GM18526 (cell line): ENCODE measurements around the gene PROM1.

Experiments
- POLR2A ChIP-seq: IDR thresholded peaks from 3 replicates; pipeline ENCODE4 v1.6.1; 2011; ENCODE audit not compliant: insufficient read length; ENCODE audit errors: extremely low read depth

The PROM1 gene

DNA sequence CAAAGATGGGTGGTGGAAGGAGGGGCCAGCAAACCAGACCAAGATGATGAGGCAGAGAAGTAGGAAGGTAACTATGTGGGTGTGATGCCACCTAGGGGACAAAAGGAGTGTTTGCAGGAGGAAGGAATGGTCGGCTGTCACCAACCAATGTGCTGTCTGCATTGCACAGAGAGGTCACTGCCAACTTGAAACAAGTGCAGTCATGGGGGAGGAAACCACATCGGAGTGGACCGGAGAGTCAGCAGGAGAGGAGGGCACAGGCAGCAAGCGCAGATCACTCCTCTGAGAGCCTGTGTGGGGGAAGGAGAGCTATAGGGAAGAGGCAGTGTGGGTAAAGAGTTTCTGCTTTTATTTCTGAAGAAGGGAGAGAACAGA, 82.4 kb downstream of the PROM1 start:
- TF ChIP-seq POLR2A: no peak

DNA sequence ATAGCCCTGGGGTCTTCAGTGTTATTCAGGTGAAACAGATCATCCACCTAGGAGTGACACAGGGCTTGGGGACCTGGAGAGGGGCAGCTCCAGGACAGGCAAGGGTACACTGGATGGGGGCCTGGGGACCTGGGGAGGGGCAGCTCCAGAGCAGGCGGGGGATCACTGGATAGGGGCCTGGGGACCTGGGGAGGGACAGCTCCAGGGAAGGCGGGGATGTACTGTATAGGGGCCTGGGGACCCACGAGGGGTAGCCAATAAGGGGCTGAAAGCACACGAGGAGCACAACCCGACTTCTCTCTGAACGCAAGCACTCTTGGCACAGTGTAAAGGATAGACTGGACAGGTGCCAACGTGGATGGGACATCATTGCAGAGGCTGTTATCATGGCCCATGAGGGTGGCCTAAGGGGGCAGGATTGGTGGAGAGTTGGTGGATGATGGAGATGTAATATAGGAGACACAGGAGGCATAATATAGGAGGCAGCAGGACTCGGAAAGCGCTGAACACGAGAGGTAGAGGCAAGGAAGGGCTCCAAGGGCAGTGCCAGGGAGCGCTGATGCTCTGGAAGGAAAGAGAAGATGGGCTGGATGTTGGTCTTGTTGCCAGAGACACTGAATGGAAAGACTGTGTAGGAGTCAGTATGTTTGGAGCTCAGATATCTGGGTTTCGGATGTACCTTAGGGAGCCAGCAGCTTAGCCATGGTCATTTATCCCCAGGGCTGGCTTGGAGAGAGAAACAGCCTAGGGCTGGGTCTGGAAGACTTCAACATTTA, 82.9 kb downstream of the PROM1 start:
- TF ChIP-seq POLR2A: no peak

DNA sequence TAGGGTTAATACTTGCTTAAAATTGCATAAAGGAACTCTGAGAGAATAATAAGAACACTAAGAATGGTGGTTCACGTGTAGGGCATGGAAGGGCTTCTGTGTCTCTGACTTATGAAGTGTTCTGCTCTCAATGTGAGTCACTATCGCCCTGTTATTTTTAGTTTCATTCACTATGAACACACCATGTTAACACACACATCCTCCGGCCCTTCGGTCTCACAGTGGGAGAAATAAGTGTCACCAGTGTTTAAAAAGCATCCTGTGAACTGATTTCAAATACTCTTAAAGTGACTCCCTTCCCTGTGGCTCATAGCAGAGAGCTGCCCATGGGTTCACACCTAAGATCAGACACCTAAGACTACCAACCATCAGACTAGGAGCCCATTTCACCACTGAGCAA, 87.0 kb downstream of the PROM1 start:
- no peak for TF ChIP-seq POLR2A

DNA sequence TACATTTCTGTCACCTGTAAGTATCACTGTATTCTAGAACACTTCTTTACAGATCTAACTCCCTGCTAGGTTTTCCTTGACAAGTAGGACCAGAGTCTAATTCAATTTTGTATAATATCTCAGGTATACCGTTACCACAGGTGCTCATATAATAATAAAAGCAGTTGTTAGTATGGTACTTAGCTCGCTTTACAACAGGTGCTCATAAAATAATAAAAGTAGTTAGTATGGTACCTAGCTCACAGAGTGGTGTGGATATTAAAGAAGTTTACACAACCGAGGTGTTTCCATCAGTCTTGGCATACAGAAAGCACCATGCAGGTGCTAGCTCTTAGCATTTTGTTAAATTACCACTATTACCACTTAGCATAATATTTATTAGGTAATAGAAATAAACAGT, 88.0 kb downstream of the PROM1 start:
- TF ChIP-seq POLR2A: no peak

DNA sequence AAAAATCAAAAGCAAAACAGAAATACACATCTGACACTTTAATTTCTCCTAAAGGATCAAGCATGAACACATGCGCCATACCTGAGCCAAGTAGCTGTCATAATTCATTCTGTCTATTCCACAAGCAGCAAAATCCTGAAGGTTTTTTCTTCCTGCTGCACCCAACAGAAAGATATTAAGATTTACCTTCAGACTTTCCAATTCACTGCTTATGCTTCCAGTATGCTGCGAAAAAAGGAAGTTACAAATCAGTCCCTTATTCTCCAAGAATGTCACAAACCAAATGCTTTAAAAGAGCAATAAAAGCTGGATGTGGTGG, 91.7 kb downstream of the PROM1 start:
- no peak for TF ChIP-seq POLR2A

DNA sequence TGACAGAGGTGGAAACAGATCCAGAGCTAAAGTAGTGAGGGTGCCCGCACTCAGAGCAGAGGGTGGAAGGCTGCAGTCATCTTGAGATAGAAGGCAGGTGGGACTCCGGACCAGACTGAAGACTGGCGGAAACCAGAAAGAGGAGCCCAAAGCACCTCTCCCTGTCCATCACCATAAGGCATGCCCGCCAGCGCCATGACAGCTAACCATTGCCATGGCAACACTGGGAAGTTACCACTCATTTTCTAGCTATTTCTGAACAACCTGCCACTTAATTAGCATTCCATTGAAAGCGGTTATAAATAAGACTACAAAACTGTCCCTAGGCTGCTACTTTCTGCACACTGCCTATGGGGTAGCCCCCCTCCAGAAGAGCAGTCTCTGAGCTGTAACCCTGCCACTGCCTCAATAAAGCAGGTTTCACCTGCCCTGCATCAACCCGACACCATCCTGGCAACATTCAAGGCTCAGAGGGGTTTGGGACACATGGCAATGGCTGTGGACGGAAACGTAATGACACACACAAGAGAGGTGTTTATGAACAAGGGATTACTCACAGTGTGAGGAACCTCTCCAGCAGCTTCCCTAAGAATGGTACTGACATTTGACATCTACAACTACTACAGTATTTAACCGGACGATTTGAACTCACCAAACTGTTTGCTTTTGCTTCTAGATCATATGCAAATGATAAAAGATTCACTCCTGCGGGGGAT, 93.1 kb downstream of the PROM1 start:
- no peak for TF ChIP-seq POLR2A

DNA sequence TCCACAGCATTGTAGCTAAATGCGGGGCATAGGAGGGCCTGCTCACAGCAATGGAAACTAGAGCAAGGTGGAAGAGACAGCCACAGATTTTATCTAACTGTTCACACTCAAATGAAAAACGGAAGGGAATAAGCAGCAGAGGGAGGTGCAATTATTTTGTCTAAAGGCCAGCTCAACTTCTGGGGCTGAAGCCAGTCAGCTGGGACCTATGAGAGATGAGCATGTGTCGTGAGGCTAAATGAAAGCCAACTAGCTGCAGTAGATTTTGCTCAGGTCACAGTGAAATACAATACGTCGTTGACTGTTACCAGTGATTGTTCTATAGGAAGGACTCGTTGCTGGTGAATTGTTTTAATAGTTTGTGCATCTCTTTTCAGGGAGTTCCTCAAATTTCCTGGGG, 94.4 kb downstream of the PROM1 start:
- TF ChIP-seq POLR2A: no peak

DNA sequence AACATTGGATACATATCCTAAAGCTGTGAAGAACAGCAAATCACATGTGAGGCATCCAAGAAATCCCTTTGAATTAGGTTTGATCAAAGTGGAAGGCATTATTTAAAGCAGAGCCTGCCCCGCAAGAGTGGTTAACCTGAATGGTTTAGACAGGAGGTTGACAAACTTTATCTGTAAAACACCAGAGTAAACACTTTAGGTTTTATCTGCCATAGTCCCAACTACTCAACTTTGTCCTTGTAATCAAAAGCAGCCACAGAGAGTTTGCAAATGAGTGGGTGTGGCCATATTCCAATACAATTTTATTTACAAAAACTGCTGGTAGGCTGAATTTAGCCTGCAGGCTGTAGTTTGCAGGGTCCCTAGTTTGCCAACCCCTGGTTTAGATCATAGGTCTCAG, 95.6 kb downstream of the PROM1 start:
- TF ChIP-seq POLR2A: no peak

DNA sequence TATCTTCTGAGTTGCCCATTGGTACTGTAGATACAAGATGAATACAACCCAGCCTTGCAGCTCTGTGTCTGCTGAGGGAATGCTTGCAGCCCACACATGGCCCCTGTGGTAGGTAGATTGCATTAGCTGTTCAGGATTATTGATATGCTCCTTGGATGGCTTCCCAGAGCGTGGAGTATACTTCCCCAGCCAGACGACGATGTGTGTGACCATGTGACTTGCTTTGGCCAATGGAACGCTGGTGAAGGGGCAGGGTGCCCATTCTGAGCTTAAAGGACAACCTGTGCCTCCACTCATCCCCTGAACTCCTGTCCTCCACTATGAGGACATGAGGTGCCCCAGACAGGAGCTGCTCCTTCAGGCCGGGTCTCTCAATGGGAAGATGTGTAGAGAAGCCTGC, 96.9 kb downstream of the PROM1 start:
- no peak for TF ChIP-seq POLR2A

DNA sequence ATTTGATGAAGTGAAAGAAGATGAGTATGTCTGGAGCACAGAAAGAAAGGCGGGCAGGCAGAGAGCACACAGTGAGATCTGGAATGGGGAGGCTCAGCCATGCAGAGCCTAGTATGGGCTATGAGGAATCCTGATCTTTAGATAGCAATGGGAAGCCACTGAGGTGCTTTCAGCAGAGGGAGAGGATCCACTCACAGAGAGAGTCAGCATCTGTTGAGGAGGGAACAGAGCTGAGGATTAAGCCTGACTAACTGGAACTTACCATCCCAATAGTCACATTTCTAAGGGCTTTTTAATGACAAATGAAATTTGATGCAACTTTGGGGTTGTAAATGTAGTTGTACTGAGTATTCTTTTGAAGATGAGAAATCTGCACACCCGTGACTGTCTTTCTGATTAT, 100.2 kb downstream of the PROM1 start:
- no peak for TF ChIP-seq POLR2A

DNA sequence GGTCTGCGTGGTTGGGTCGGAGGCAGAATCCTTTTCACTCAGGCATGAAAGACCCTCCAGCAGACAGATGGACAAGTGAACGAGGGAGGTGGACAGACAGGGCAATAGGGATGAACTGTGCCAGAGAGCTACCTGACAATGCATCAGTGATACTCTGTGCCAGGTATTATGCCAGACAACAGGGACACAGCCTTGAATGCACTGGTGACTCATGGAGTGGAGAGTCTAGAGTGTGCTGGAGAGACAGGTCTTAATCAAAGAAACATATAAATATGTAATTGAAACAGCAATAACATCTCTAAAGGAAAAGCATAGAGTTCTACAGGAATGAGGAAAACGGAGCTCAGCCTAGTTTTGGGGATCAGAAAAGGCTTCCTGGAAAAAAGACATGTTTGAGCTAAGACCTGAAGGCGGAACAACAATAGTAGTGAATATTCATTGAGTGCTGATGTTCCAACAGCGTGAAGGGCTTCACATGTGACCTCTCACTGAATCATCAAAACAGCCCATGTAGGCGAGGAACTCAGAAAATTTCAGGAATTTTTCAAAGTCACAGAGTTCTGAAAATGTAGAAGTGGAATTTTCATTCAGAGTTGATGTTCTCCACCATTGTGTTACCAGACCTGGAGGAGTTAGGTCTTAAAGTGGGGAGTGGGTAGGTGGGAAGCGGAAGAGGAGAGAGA, 100.8 kb downstream of the PROM1 start:
- no peak for TF ChIP-seq POLR2A

DNA sequence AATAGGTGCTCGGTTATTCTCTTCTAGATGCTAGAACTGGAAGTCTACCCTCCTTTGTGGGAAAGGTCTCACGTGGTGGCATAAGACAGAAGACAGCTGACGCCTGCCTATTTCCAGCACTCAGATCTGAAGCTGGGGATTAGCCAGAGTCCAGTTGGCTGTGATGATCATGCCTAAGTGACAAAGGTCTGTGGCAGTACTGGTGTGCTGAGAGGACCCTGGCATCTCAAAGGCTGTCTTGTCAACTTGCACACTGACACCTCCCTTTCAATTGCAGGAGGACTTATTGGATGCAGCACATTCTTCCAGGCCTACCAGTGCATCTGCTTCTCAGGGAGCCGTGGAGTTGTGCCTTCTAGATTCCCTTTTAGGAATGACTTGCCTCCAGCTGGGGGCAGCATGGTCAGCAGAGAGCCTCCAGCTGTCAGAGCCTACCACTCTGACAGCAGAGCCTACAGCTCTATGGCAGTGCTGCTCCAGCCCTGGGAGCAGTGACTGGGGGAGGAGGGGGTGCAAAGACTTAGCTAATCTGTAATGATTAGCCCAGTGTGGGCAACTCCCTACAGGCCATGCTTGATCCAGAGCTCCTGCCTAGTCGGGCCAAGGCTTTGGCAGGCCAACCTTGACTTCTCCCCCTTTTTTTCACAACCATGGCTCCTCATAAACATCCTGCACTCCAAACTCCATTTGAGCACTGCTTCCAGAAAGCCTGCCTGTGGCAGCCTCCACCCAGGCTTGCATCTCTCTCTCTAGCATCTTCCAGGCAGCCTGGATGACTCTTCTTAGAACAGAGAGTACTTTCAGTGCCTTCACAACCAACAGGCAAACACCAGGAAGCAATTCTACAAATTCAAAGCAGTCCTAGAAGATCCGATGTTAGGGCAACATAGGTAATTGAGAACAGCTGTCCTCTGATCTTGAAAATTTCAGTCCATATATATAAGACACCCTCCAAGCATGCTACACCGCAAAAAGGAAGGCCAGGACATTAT, 107.1 kb downstream of the PROM1 start:
- no peak for TF ChIP-seq POLR2A

DNA sequence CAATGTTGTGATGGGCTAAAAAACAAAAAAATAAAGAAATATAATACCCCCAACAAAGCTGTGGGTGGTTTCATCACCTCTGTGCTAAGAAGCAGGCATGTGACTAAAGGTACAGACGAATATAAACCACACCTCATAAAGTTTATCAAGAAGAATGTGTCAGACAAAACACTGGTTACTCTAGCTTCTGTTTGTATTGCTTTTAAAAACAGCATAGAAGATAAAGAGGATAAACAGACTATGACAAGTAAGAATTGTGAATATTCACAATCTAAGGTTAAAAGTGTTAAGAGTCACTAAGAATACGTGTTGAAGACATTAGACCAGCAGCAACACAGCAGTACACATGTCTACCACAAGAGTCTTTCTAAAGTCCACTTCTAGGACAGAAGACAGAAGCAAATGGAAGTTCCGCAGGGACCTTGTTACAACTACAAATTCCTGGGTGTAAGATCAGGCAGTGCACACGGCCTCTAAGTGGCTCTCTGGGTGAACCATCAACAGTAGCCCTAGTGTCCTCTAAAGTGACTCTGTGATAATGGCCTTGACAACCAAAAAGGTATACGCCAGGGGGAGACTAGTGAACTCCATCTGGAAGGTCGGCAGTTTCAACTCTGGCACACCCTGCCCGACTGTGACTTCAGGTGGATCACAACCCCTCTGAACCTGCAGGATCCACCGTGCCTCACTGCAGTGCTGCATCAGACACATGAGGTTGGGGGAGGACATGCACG, 112.6 kb downstream of the PROM1 start:
- TF ChIP-seq POLR2A: no peak

DNA sequence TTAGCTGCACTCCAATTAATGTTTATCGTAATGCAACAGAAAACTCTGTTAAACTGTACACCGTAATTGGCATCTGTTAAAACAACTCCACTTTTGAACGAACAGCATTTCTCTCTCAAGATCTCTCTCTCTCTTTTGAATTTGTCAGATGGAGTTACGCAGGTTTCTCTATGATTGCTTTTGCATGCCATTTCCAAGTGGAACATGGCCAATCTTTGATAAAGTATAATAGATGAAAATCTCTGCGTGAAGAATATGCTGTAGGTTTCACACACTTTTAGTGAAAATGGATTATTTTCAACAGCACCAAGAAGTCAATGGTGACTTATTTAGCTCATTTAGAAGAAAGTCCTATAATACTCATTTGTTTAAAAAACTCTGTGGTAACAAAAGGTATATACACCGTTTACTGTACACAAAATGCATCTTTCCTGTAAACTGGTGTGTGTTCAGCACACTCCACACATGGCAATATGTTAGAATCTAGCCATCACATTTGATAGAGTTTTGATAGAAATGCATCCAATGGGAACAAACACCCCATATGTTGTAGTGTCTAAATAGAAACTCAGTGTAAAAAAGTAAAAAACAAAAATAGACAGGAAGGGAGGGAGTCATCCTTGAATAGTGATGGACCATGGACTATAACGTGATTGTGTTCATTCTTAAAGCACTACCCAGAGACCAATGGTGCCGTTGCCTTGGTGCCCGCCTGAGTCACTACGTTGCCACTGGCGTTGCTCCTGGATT, 115.1 kb downstream of the PROM1 start:
- TF ChIP-seq POLR2A: no peak
